Measurements from ENCODE around the gene ACD.
"Not testable (repeated sequence)": the region's sequence is repeated elsewhere in the genome, so short reads cannot be mapped to it uniquely, and the experiment has no call there.

The ACD gene

DNA sequence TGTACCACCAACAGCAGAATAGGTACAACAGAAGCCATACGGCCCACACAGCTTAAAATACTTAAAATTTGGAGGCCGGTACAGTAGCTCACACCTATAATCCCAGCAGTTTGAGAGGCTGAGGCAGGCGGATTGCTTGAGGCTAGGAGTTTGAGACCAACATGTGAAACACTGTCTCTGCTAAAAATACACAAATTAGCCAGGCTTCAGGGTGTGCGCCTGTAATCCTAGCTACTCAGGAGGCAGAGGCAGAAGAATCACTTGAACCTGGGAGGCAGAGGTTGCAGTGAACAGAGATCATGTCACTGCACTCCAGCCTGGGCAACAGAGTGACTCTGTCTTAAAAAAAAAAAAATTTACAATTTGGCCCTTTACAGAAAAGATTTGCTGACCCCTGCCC lies 42.1 kb upstream of the ACD start:
- no peak for TF ChIP-seq CTCF (conservative IDR thresholded peaks at IDR 0.05)
- H3K27ac ChIP-seq = no peak overlapping the region

DNA sequence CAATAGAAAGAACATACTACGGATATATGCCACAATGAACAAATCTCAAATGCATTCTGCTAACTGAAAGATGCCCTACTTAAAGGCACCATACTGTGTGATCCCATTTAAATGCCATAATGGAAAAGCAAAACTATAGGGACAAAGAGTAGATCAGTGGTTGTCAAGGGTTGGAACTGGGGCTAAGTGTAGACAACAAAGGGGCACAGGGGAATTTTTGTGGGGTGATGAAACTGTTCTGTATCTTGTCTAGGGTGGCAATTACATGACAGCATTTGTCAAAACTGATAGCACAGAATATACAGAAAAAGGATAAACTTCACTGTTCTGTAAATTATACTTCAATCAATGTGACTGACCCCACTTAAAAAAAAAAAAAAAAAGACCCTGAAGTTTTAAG lies 41.4 kb upstream of the ACD start:
- no peak overlapping the region for H3K27ac ChIP-seq
- no peak for TF ChIP-seq CTCF (conservative IDR thresholded peaks at IDR 0.05)

- no peak overlapping the region for H3K27ac ChIP-seq
- TF ChIP-seq CTCF (conservative IDR thresholded peaks at IDR 0.05) = no peak
These were observed 39.2 kb upstream of the ACD start for GRCh38 chr16:67699265-67699664.

- TF ChIP-seq CTCF (conservative IDR thresholded peaks at IDR 0.05) = no peak
- no peak overlapping the region for H3K27ac ChIP-seq
These were observed 37.5 kb upstream of the ACD start for GRCh38 chr16:67697422-67698185.

GRCh38 chr16:67694611-67695010 lies 34.6 kb upstream of the ACD start:
- H3K27ac ChIP-seq = no peak overlapping the region
- no peak for TF ChIP-seq CTCF (conservative IDR thresholded peaks at IDR 0.05)

DNA sequence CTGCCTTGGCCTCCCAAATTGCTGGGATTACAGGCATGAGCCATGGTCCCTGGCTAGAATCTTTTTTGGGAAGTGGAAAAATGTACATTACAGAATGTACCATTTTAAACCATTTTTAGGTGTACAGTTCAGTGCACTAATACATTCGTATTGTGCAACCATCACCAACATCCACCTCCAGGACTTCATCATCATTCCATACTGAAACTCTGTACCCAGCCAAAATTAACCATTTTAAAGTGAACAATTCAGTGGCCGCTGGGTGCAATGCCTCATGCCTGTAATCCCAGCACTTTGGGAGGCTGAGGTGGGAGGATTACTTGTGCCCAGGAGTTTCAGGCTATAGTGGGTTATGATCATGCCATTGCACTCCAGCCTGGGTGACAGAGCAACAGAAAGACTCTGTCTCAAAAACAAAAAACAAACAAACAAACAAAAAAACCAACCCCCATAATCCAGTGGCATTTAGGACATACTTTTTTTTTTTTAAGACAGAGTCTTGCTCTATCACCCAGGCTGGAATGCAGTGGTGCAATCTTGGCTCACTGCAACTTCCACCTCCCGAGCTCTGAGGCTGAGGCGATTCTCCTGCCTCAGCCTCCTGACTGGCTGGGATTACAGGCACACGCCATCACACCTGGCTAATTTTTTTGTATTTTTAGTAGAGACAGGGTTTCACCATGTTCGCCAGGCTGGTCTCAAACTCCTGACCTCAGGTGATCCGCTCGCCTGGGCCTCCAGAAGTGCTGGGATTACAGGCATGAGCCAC lies 33.6 kb upstream of the ACD start:
- H3K27ac ChIP-seq = not testable (repeated sequence)

DNA sequence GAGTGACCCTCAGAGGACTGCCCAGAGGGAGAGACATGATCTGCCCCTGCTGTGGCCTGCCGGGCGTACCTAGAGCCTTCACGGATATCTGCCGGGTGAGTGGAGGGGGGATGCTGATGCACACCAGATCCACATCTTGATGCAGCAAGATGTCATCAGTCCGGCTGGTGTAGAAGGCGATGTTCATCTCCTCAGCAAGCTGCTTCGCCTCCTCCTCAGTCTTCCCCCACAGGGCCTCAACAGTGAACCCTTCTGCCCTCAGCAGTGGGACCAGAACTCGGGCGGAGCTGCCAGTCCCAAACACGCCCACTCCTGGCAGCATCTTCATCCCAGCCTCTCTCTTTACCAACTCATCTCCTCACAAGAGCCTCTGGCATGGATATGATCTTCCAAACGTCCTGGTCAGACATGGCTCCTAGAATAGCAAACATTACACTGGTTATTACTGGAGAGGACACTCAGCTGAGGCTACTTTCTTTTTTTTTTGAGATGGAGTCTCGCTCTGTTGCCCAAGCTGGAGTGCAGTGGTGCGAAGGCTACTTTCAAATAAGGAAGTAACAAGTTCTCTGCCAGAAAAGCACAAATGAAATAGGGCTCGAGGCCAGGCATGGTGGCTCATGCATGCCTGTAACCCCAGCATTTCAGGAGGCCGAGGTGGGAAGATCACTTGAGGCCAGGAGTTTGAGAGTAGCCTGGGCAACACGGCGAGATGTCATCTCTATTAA lies 25.5 kb upstream of the ACD start:
- no peak overlapping the region for H3K27ac ChIP-seq

More for the DNA sequence above, 25.5 kb upstream of the ACD start:
- no peak for TF ChIP-seq CTCF (conservative IDR thresholded peaks at IDR 0.05)

All from VCaP (cell line).